ENCODE measurements around the gene OAS2. TPM values are rescaled to one million over a fixed set of nuclear protein-coding genes. Genes with fewer than 3 reads are reported as not detected.

Gene OAS2
- total and polyA plus RNA-seq, 2 of the 8 experiments (the other 6 are each of a cell fraction or from before 2014, with no cell fraction given) = 0.06 TPM; not detected in 1

DNA sequence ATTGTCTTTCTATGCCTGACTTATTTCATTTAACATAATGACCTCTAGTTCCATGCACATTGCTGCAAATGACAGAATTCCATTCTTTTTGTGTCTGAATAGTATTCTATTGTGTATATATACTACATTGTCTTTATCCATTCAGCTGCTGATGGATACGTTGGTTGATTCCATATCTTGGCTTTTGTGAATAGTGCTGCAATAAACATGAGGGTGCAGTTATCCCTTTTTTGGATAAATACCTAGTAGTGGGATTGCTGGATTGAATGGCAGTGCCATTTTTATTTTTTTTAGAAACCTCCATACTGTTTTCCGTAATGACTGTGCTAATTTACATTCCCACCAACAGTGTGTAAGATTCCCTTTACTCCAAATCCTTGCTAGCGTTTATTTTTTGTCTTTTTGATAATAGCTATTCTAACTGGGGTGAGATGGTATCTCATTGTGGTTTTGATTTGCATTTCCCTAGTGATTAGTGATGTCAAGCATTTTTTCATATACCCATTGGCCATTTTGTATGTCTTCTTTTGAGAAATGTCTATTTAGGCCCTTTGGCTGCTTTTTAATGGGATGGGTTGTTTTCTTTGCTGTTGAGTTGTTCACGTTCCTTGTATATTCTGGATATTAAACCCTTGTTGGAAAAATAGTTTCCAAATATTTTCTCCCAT lies 2.3 kb downstream of the OAS2 start:
- no peaks in the 10 kb centered on the region for H3K36me3 ChIP-seq (ENCODE audit: control insufficient read depth in 2 of 4, insufficient read depth in 4 of 4, low read length in 3 of 4)
- H3K27me3 ChIP-seq (replicated peaks in 1 of 4; ENCODE audit: control insufficient read depth in 3 of 4, extremely low read depth in 1 of 4, insufficient read depth in 3 of 4, low read length in 3 of 4) = no peaks in the 10 kb centered on the region
- no peak overlapping the region for H3K18ac ChIP-seq (ENCODE audit: extremely low read depth, low read length)
- H2BK20ac ChIP-seq (ENCODE audit: low read length) = no peak overlapping the region
- H3K79me1 ChIP-seq (ENCODE audit: low read depth, low read length) = no peaks in the 10 kb centered on the region
- ChIA-PET POLR2A (ENCODE audit: partially characterized antibody) (no interaction called here), CTCF (ENCODE audit: partially characterized antibody) (interaction anchor here (0.7 kb wide), 1 partner anchor 12 kb away, joined by 3 read pairs; no protein-coding TSS in a partner anchor)
- H2AFZ ChIP-seq (ENCODE audit: low read length) = no peak overlapping the region
- no peak overlapping the region for H2BK120ac ChIP-seq (replicated peaks; ENCODE audit: low read depth, low read length)
- no peak overlapping the region for H3K23ac ChIP-seq (ENCODE audit: insufficient read length)
- no peak overlapping the region for H2BK5ac ChIP-seq (ENCODE audit: low read depth, low read length)
- H2BK12ac ChIP-seq (ENCODE audit: low read depth, low read length) = no peak overlapping the region
- H3K9ac ChIP-seq (replicated peaks in 1 of 4; ENCODE audit: extremely low read depth in 1 of 4, low read depth in 3 of 4, low read length in 3 of 4) = no peak overlapping the region
- no peaks in the 10 kb centered on the region; a peak in 1 of 4 replicates for H3K9me3 ChIP-seq (ENCODE audit: insufficient read depth in 2 of 2, low read depth in 1 of 2, low read length in 1 of 2)
- peaks cover 0 to 5% (median 0%) of the 10 kb centered on the region in 4 experiments; a peak in 1 of 7 replicates for H3K4me1 ChIP-seq (replicated peaks in 1 of 4; ENCODE audit: control insufficient read depth in 3 of 4, insufficient read depth in 4 of 4, low read length in 3 of 4)
- H2BK15ac ChIP-seq (ENCODE audit: low read length) = no peak overlapping the region
- H4K5ac ChIP-seq (ENCODE audit: insufficient read length, low read depth, low read length) = no peak overlapping the region
- H3K4ac ChIP-seq (replicated peaks; ENCODE audit: insufficient read length, low read depth, low read length) = no peak overlapping the region
- H3K4me2 ChIP-seq (ENCODE audit: insufficient read depth in 1 of 2, low read depth in 2 of 2, low read length in 2 of 2) = no peak overlapping the region
- no peak overlapping the region for H4K8ac ChIP-seq (ENCODE audit: extremely low read depth, insufficient read depth, low read length)
- DNase-seq (ENCODE audit: low read depth in 1 of 2, low spot score in 2 of 2) (no peak), FAIRE-seq (no peak)
- WGBS, 2 experiments (ENCODE audit: extremely low coverage in 1 of 2, insufficient coverage in 1 of 2, insufficient read length in 1 of 2, insufficient replicate concordance in 2 of 2, low coverage in 1 of 2, low lambda C conversion rate in 2 of 2, missing lambda C conversion rate in 1 of 2) = 82% methylated on average over 4 of the region's 4 CpGs; no CpG with 5 or more reads in 1 of the 2 experiments
- H3K56ac ChIP-seq (replicated peaks; ENCODE audit: insufficient read length, low read depth, low read length) = no peak overlapping the region
- H3K14ac ChIP-seq (ENCODE audit: insufficient read length) = no peak overlapping the region
- no peaks in the 10 kb centered on the region for H3K79me2 ChIP-seq (ENCODE audit: control insufficient read depth in 1 of 2, insufficient read depth in 2 of 2, low read length in 2 of 2)
- H4K20me1 ChIP-seq (replicated peaks in 1 of 2; ENCODE audit: control insufficient read depth in 1 of 2, insufficient read depth in 2 of 2, low read length in 2 of 2) = no peaks in the 10 kb centered on the region
- no peak overlapping the region for H4K91ac ChIP-seq (replicated peaks; ENCODE audit: insufficient read length, low read length)
- H3K4me3 ChIP-seq (ENCODE audit: extremely low read depth in 1 of 4, insufficient read depth in 2 of 4, low read depth in 3 of 4, low read length in 4 of 4) = no peak overlapping the region
- H2AK5ac ChIP-seq (ENCODE audit: low read depth, low read length) = no peak overlapping the region
- no peaks in the 10 kb centered on the region for H3K23me2 ChIP-seq (ENCODE audit: low read depth, low read length)
- H3K27ac ChIP-seq (ENCODE audit: low read depth, low read length) = no peak overlapping the region
- TF ChIP-seq TBP (IDR thresholded peaks at IDR 0.05; ENCODE audit: low read depth, low read length) (no peak), CHD1 (IDR thresholded peaks at IDR 0.05; ENCODE audit: low read depth, low read length) (no peak), TAF1 (IDR thresholded peaks at IDR 0.05; ENCODE audit: low read depth, low read length) (no peak), CHD2 (IDR thresholded peaks at IDR 0.05; ENCODE audit: low read length) (no peak), RXRA (IDR thresholded peaks at IDR 0.05; ENCODE audit: insufficient read depth, low read depth, low read length) (no peak), SIN3A (conservative IDR thresholded peaks at IDR 0.05 in 1 of 2, IDR thresholded peaks at IDR 0.05 in 1 of 2; ENCODE audit: low read depth in 1 of 2, low read length in 2 of 2) (no peak), KDM1A (IDR thresholded peaks at IDR 0.05; ENCODE audit: borderline replicate concordance, low read length) (no peak), CBX8 (IDR thresholded peaks at IDR 0.05; ENCODE audit: borderline replicate concordance, low read depth, low read length) (no peak), PHF8 (conservative IDR thresholded peaks at IDR 0.05; ENCODE audit: low read depth, low read length) (no peak)
- TF ChIP-seq, protein P1, sequence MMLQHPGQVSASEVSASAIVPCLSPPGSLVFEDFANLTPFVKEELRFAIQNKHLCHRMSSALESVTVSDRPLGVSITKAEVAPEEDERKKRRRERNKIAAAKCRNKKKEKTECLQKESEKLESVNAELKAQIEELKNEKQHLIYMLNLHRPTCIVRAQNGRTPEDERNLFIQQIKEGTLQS (IDR thresholded peaks at IDR 0.05; ENCODE audit: insufficient read depth, low read depth, low read length) = no peak
- TF ChIP-seq, protein P2, sequence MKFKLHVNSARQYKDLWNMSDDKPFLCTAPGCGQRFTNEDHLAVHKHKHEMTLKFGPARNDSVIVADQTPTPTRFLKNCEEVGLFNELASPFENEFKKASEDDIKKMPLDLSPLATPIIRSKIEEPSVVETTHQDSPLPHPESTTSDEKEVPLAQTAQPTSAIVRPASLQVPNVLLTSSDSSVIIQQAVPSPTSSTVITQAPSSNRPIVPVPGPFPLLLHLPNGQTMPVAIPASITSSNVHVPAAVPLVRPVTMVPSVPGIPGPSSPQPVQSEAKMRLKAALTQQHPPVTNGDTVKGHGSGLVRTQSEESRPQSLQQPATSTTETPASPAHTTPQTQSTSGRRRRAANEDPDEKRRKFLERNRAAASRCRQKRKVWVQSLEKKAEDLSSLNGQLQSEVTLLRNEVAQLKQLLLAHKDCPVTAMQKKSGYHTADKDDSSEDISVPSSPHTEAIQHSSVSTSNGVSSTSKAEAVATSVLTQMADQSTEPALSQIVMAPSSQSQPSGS (IDR thresholded peaks at IDR 0.05; ENCODE audit: low read length) = no peak
